ENCODE measurements around the gene DNM2. TPM values are rescaled to one million over a fixed set of nuclear protein-coding genes. Genes with fewer than 3 reads are reported as not detected.

The DNM2 gene
- total RNA-seq, 1 experiment from 2014 or later, result 131 TPM

- H3K4me1 Mint-ChIP-seq, result peaks cover 15% of the 10 kb centered on the region
- DNase-seq (ENCODE audit: low spot score) (no peak), ATAC-seq (no peak)
- no peak for TF ChIP-seq CDX4 (CRISPR knock-in tag; IDR thresholded peaks at IDR 0.05; ENCODE audit: borderline replicate concordance)
- TF ChIP-seq ERG (CRISPR knock-in tag; IDR thresholded peaks at IDR 0.05), result no peak
- TF ChIP-seq GTF2I (CRISPR knock-in tag; conservative IDR thresholded peaks at IDR 0.05), result no peak
- TF ChIP-seq ATF3 (CRISPR knock-in tag; conservative IDR thresholded peaks at IDR 0.05), result no peak
- no peak for TF ChIP-seq SMAD3 (CRISPR knock-in tag; IDR thresholded peaks at IDR 0.05; ENCODE audit: borderline replicate concordance)
- no peak for TF ChIP-seq JAZF1 (CRISPR knock-in tag; IDR thresholded peaks at IDR 0.05)
- no peak for TF ChIP-seq HMGA2 (CRISPR knock-in tag; IDR thresholded peaks at IDR 0.05)
- no peak for TF ChIP-seq CTCF (IDR thresholded peaks at IDR 0.05)
- no peak for TF ChIP-seq FOXP4 (CRISPR knock-in tag; IDR thresholded peaks at IDR 0.05)
- no peak for TF ChIP-seq FOXP1 (CRISPR knock-in tag; IDR thresholded peaks at IDR 0.05; ENCODE audit: borderline replicate concordance)
- no peak for TF ChIP-seq PRDM15 (CRISPR knock-in tag; IDR thresholded peaks at IDR 0.05)
- no peak for TF ChIP-seq ZSCAN18 (CRISPR knock-in tag; IDR thresholded peaks at IDR 0.05)
- TF ChIP-seq HMGXB4 (CRISPR knock-in tag; IDR thresholded peaks at IDR 0.05), result no peak
- no peak for TF ChIP-seq TCF7 (CRISPR knock-in tag; IDR thresholded peaks at IDR 0.05; ENCODE audit: low read depth)
- no peak for TF ChIP-seq JUN (CRISPR knock-in tag; IDR thresholded peaks at IDR 0.05)
- TF ChIP-seq ZNF232 (CRISPR knock-in tag; IDR thresholded peaks at IDR 0.05), result no peak
- no peaks in the 10 kb centered on the region for H3K9me3 Mint-ChIP-seq
- H3K27me3 Mint-ChIP-seq (ENCODE audit: low read depth), result no peaks in the 10 kb centered on the region
- POLR2A ChIA-PET, result no interaction called here
- peak overlapping the region; percentile 80 for H3K27ac Mint-ChIP-seq
- H3K4me3 Mint-ChIP-seq, result no peak overlapping the region
- H3K36me3 Mint-ChIP-seq, result peaks cover 11% of the 10 kb centered on the region
- CTCF ChIA-PET, result interaction anchor here (1.6 to 2.6 kb wide), 3 partner anchors 61 to 96 kb away, joined by 7 to 8 read pairs (median 8); no protein-coding TSS in a partner anchor
These were observed 50.5 kb downstream of the DNM2 start for GRCh38 chr19:10768369-10768768.

Data from WTC11 (cell line).